HG02970 (cell line): ENCODE data around the gene ASF1B.

Source experiments
- ATAC-seq: cut with Tn5 transposase; IDR thresholded peaks from one replicate; pipeline ENCODE4 v1.9.1; 2021; ENCODE audit warnings: mild to moderate bottlenecking, moderate library complexity, moderate number of reproducible peaks; ENCODE audit not compliant: unreplicated experiment, low FRiP score

Gene ASF1B

DNA sequence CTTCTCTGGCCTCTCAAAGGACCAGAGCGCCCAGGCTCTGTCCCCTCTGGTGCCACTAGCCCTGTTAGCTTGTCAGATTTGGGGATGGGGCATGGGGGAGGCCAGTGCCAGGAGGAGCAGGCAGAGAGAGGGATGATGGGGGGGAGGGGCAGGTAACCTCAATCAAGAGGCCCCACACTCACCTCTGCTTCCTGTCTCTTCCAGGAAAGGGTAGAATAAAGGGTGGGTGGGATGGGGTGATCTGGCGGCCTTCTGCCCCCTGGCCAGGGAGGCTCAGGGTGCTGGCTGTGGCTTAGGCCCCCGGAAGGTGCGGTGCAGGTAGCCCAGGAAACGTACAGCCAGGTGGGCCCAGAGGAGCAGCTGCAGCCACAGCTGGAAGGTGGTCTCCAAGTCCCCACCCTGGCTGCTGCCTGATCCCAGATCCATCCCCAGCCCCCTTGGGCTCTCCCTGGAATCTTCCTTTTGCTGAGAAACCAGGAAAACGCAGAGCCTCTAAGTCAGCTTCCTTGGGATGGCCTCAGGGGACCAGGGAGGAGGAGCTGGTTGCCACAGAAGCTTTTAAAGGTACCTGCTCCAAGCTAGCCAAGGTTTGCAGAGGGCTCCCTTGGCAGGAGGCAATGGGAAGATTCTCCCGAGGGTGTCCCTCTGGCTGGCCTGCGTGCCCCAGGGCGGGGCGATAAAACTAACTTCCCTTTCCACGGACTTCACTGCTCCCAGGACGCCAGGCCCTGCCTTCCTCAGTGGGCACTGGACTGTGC lies 24.2 kb downstream of the ASF1B start:
- ATAC-seq: no peak

DNA sequence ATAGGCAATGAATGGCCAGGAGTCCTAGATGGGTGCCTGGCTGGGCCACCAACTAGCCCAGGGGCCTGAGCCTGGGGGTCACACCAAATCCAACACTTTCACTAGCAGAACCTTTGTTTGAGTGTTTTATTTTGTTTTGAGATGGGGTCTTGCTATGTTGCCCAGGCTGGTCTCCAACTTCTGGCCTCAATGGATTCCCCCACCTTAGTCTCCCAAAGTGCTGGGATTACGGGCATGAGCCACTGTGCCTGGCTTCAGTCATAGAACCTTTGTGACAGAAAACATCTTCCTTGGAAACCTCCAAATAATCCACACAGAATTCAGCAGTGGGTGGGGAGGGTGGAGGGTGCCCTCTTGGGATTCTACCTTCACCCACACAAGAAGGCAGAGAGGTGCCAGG lies 24.9 kb downstream of the ASF1B start:
- ATAC-seq: no peak

DNA sequence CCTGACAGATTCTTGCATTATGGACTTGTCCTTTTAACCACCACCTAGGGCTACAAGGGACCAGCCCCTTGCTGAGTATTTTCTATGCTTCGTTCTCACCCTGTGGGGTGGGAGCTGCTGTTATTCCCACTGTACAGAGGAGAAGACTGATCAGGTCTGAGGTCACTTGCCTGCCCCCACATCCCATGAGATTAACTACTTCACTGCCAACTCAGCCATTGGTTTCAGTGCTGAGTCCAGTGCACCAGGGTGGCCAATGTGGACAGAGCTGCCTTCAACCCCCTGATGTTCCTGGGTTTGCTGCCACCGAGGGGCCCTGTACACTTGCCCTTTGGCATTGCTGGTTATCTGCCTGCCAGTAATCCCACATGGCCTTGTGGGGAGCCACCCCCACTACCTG lies 25.7 kb downstream of the ASF1B start:
- no peak for ATAC-seq

DNA sequence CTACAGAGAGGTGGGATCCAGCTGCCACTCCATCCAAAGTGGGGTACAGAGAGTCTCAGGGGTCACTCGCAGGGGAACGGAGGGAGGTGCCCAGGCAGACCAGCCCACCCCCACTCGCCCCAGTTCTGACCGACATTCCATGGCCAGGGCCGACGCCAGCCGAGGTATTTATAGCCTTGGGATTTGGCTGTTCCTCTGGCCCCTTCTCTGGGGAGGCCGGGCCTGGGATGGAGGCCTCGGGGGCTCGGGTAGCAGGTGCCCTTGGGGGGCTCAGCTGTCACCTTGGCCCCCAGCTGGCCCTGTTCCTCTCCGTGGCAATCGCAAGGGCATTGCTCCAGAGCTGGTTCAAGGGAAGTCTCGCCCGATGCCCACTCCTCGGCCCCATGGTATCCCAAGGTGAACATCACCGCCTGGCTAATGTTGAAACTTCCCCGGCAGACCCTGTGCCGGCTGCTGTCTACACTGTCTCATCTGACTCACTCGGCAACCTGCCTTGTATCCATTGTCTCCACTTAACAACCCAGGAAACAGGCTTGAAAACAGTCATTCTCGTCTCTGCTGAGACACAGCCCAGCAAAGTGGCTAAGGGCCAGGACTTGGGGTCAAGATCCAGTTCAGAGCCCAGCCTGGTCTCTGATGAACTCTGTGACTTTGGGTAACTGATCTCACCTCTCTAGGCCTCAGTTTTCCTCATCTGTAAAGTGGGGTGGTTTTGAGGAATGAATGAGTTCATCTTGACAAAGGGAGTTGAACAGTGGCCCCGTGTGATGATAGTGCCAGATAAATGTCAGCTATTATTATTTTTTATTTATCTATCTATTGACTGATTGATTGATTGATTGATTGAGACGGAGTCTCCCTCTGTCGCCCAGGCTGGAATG lies 28.6 kb downstream of the ASF1B start:
- no peak for ATAC-seq

DNA sequence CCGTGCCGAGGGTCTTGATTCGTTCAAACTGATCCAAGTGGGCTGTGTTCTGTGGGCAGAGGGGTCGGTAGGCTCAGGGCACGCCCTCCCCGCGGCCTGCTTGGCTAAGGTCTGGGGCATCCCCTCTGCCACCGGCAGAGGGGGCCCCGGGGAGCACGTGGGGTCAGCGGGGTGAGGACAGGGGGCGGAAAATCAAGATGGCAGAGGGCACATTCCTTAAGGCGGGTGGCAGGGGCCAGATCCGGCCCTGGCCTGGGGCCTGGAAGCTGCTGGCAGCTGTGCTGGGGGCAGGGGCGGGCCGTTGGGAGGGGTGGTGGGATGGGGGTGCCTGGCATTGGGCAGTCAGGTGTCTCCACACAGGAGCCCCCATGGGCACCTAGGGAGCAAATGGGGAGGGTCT lies 29.5 kb downstream of the ASF1B start:
- ATAC-seq: no peak

DNA sequence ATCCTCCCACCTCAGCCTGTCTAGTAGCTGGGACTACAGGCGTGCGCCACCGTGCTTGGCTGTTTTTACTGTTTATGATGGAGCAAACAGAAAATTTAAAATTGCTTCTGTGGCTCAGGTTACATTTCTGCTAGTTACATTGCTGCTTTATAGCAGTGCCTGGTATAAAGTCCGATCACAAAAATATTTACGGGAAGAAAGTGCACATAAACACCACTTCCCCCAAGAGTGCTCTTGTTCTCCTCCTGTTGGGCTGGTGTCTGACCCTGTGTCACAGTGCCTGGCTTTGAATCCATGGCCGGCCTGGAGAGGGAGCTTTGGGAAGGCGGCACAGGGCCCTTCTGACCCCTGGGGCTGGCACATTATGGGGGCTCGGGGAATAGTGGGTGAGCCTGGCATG lies 30.7 kb downstream of the ASF1B start:
- ATAC-seq: no peak

DNA sequence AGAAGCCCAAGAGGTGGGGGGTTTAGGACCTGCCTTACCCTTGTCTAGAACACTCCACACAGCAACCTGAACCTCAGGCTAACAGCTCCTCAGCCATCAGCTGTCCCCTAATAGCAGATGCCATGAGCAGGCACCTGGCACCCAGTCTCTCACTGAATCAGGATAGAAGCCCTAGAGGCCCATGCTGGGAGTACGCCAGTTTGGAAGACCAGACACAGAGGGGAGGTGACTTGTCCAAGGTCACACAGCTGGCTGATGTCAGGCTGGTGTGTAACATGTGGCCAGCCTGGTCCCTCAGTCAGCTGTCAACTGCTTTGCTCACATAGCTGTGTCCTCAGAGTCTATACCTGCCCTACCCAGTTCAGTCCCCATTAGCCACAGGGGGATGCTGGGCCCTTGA lies 33.1 kb downstream of the ASF1B start:
- ATAC-seq: no peak

DNA sequence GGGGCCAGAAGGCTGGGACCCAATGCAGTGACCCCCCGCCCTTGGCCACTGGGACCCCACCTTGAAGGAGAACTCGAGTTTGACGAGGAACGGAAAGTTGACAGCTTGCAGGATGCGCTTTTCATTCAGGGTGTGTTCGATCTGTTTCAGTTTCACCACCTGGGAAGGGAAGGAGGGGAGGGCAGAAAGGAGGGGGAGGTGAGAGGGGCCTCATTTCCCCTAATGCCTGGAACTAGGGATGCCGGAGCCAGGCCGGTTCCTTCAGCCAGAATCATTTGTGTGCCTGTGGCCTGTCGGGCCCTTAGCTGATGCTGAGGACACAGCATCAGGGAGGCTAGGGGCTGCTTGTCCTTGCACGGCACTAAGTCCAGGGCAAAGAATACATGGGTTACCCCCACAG lies 33.6 kb downstream of the ASF1B start:
- no peak for ATAC-seq

DNA sequence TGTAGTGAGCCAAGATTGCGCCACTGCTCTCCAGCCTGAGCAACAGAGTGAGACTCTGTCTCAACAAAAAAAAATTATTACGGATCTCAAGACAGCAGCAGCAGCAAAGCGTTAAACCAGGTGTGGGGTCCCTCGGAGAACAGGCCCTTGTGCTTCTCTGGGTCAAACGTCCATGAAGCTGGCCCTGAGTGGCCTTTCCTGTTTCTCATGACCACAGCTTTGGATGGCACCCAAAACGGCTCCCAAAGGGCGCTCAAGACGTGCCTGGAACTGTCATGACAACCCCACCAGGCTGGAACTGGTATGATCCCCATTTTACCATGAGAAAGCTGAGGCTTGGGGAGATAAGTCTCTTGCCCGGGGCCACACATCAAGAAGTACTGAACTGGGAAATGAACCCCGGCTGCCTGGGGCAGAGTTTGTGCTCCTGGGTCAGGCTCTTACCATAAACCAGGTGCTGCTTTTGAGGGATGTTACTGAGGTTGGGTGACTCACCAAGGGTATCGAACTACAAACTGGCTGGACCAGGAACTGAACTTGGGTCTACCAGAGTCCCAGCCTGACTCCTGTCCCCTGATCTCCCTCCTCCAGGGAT lies 34.2 kb downstream of the ASF1B start:
- ATAC-seq: no peak

DNA sequence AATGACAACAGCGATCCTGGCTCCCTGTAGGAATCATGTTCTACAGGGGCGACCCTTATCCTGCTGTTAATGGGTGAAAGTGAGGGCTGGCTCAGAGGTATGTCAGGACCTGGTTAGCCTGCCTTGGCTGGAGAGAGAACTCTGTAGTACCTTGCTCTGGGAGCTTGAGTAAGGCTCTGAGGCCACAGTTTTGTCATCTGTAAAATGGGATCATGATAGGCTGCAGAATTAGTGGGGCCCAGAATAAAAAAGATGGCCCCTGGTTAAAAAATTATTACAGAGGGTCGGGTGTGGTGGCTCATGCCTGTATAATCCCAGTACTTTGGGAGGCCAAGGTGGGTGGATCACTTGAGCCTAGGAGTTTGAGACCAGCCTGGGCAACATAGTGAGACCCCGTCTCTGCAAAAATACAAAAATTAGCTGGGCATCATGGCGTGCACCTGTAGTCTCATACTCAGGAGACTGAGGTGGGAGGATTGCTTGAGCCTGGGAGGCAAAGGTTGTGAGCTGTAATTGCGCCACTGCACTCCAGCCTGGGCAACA lies 35.3 kb downstream of the ASF1B start:
- ATAC-seq: no peak

DNA sequence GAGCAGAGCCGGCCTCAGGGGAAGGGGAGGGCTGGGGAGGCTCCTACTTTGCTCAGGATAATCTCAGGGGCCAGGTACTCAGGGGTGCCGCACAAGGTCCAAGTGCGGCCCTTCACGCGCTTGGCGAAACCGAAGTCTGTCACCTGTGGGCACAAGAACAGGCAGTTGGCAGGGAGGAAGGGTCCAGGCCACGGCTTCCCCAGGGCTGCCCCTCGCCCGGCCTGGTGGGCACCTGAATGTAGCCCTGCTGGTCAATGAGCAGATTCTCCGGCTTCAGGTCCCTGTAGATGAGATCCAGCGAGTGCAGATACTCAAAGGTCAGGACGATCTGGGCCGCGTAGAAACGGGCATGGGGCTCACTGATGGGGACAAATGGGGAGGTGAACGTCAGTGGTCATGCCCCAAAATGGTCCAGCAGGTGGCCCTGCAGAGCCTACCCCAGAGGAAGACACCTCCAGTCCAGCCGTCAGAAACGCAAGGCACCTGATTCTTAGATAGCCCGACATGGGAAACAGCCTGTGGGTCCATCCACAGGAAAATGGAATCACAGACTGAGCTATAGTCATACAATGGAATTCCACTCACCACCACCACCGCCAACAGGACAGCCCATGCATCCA lies 38.7 kb downstream of the ASF1B start:
- ATAC-seq: no peak

DNA sequence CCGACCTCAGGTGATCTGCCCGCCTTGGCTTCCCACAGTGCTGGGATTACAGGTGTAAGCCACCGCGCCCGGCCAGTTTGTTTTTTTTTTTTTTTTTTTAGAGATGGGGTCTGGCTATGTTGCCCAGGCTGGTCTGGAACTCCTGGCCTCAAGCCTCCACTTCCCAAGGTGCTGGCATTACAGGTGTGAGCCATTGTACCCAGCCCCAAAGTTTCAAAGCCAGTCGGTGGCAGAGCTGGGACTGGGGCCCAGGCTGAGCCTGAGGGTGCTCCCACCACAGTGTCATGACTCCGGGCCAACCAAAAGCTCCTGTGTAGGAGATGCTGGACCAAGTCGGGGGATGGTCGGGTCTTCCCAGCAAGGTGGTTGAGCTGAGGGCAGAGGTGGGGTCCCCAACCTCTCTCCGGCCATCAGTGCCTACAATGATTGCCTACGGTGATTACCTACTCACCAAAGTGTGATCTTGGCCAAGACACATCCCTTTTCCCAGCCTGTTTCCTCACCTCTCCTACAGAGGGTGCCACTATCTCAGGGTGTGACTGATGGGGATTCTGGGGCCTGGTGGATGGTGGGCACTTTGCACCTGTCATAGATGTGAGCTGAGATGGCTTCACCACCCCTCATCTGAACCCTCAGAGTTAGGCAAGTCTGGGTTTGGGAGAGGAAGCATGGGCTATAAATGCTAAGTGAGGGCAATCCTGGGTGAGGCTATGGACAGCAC lies 40.0 kb downstream of the ASF1B start:
- ATAC-seq: no peak

DNA sequence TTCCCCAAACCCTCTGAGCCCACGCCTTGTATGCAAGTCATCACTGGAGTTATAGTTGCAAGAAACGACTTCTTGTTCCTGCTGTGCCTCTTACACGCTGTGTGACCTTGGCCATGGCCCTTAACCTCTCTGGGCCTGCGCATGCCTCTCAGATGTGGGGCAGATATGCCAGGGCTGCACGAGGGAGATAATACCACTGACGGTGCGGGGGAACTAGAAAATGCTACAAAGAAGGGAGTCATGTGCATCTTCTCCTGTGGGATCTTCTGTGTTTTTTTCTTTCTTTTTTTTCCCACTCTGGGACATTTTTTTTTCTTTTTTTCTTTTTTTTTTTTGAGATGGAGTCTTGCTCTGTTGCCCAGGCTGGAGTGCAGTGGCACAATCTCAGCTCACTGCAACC lies 41.5 kb downstream of the ASF1B start:
- ATAC-seq: no peak

DNA sequence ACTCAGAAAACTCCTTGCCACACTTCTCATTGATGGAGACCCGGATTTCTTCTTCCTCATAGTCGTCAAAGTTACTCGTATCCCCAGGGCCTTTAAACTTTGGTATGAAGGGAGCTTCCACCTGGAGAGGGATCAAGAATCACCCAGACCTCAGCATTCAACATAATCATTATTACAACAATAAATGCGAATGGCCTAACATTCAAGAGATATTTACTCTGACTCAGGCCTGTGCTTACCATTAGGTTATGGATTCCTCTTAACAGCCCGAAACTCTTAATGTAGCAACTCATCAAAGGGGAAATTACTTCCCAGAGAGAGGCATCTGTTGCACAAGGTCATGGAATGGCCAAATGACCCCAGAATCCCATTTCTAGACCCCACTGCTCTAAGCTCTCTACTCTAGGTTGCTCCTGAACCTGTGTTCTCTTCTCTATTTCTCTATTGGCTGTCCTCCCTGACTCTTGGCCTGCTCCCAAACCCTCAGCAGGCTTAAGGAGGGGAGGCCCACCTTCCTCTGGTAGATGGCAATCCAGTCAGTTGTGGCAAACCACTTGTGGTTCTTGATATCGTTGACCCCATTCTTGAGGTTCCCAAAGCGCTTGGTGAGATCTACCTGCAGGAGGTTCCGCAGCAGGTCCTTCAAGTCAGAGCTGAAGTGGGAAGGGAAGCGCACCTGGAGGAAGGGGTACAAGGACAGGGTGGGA lies 43.1 kb downstream of the ASF1B start:
- ATAC-seq: no peak

DNA sequence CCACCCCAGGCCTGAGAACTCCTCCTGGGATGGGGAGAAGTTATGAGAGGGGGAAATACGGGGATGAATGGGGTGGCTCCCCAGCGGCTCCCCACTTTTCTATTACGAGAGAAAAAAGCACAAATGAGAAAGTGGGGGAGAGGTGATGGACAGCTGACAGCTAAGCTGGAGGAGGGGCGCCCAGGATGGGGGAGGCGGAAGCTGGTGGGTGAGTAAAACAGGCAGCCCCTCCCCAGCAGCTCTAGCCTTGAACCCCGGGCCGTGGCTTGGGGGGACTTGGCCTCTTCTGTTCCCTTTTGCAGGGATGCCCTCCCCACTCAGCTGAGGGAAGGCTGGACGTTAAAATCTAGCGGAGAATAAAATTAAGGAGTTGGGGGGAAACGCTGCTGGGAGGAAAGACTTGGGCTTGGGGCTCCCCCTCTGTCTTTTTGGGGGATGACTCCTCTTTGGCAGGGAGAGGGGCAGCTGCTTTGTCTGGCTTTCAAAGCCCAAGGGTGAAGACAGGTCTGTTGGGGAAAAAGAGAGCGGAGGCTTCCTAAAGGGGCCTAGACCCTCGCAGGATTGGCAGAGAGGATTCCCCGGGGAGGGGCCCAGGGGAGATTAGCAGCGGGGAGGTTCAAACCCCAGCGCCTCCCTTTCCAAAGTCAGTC lies 44.5 kb downstream of the ASF1B start:
- ATAC-seq: no peak

DNA sequence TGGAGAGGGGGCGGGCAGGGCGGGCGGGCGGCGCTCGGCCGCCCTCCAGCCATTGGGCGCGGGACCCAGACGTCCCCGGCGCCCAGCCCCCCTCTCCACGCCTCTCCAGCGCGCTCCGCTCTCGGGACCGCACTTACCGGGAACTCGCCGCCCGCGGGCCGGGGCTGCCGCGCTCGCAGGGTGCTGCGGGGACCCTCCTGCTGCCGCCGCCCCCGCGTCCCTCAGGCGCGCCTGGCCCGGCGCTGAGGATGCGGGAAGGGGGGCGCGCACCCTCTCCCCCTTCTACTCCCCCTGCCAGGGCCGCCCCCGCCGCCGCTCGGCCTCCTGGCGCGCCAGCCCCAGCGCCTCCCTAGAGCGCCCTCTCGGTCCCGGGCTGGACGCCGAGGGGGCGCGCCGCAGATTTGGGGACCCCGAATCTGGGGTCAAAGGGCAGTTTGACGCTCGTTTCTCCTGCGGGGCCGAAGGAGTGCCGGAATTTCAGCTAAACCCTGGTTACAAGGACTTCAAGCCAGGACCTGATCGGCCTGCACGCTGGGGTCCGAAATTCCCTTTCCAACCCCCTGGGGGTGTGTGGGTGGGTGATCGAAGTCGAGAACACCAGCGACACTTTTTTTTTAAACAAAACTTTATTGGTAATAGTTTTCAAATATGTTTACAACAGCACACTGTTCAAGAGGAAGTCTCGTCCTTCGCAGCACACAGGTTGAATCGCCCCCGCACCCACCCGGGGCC lies 45.1 kb downstream of the ASF1B start:
- peak; percentile 46 for ATAC-seq

DNA sequence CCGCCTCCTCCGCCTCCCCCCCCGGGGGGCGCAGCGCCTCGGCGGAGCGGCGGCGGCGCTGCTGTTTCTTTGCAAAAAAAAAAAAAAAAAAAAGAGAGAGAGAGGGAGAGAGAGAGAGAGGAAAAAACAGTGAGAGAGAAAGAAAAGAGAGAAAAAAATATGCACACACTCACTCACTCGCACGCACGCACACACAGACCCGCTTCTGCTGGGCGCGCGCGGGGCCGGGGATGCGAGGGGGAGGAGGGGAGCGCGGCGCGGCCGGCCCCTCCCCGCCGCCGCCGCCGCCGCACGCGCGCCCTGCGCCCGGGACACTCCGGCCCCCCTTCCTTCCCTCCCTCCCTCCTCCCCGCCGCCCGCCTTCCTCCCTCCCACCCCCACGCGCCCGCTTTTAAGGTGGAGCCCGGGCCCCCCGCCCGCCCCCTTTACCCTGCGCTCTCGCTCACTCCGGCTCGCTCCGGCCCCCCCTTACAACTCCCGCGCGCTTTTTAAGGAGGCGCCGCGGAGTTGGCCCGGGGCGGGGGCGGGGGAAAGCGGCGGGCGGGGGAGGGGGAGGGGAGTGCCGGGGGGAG lies 45.8 kb downstream of the ASF1B start, which contains the start of gene SAMD1:
Gene SAMD1 (minus strand): TSS at position 243 of the 572 bp plus-strand sequence.
- peak; percentile 38 for ATAC-seq
